Urinary bladder (tissue), 4 donors: Measurements from ENCODE around the gene ISM1. TPM values are rescaled to one million over a fixed set of nuclear protein-coding genes. Genes with fewer than 3 reads are reported as not detected.

ENCODE experiments used
- DNase-seq: peaks from one replicate; pipeline ENCODE4 v3.0.0-alpha.2; 2015; ENCODE audit errors: extremely low spot score
- H3K27ac ChIP-seq: one replicate; pipeline ENCODE4 v1.5.1; 2013; ENCODE audit warnings: low read depth, mild to moderate bottlenecking, moderate library complexity
- H3K36me3 ChIP-seq: one replicate; pipeline ENCODE4 v1.6.1; 2013; ENCODE audit warnings: mild to moderate bottlenecking, moderate library complexity; ENCODE audit not compliant: insufficient read depth
- H3K4me1 ChIP-seq: one replicate; pipeline ENCODE4 v1.6.1; 2013; ENCODE audit warnings: mild to moderate bottlenecking, moderate library complexity; ENCODE audit not compliant: insufficient read depth
- H3K4me3 ChIP-seq: one replicate; pipeline ENCODE4 v1.5.1; 2013; ENCODE audit warnings: low read depth, low read length
- WGBS: extraction: QIAGEN DNeasy Blood & Tissue Kit; methylation state at CpG from one replicate; pipeline ENCODE4 v1.1.7; 2013; 5-methylcytosine and 5-hydroxymethylcytosine counted together
- polyA plus RNA-seq: library from polyadenylated mRNA; stranded (reverse); fragments of 200-250 nt; gene quantifications from one replicate; pipeline ENCODE4 v1.2.3, GENCODE V29; 2013
- total RNA-seq: library from RNA; depleted of rRNA; stranded (reverse); fragments of >200 nt; gene quantifications from one replicate; pipeline ENCODE4 v1.2.3, GENCODE V29; 2014
- donor health status: healthy with polysubstance abuse.
- donor health status: healthy.

The ISM1 gene
- total and polyA plus RNA-seq, 2 donors = 1.4 to 1.8 TPM

GRCh38 chr20:13255356-13255755, 34.3 kb downstream of the ISM1 start:
- Histone ChIP-seq H3K27ac (no peak overlapping the region), H3K36me3 (no peaks in the 10 kb centered on the region), H3K4me1 (no peaks in the 10 kb centered on the region), H3K4me3 (no peak overlapping the region)
- 98% methylated on average over 1 of the region's 1 CpG for WGBS
- DNase-seq = no peak

- Histone ChIP-seq H3K36me3 (no peaks in the 10 kb centered on the region), H3K4me3 (no peak overlapping the region), H3K4me1 (no peaks in the 10 kb centered on the region), H3K27ac (no peak overlapping the region)
- 94% methylated on average over 3 of the region's 3 CpGs for WGBS
- no peak for DNase-seq
These were observed 35.5 kb downstream of the ISM1 start for GRCh38 chr20:13256606-13257005.

- Histone ChIP-seq H3K36me3 (no peaks in the 10 kb centered on the region), H3K4me3 (no peak overlapping the region), H3K27ac (no peak overlapping the region), H3K4me1 (no peaks in the 10 kb centered on the region)
- no peak for DNase-seq
- WGBS = 91% methylated on average over 3 of the region's 3 CpGs
These were observed 38.8 kb downstream of the ISM1 start for GRCh38 chr20:13259921-13260320.

GRCh38 chr20:13260650-13261279, 39.7 kb downstream of the ISM1 start:
- WGBS = 90% methylated on average over 7 of the region's 7 CpGs
- no peaks in the 10 kb centered on the region for H3K36me3 ChIP-seq
- DNase-seq = no peak
- no peak overlapping the region for H3K27ac ChIP-seq
- H3K4me1 ChIP-seq = no peaks in the 10 kb centered on the region
- no peak overlapping the region for H3K4me3 ChIP-seq

DNA sequence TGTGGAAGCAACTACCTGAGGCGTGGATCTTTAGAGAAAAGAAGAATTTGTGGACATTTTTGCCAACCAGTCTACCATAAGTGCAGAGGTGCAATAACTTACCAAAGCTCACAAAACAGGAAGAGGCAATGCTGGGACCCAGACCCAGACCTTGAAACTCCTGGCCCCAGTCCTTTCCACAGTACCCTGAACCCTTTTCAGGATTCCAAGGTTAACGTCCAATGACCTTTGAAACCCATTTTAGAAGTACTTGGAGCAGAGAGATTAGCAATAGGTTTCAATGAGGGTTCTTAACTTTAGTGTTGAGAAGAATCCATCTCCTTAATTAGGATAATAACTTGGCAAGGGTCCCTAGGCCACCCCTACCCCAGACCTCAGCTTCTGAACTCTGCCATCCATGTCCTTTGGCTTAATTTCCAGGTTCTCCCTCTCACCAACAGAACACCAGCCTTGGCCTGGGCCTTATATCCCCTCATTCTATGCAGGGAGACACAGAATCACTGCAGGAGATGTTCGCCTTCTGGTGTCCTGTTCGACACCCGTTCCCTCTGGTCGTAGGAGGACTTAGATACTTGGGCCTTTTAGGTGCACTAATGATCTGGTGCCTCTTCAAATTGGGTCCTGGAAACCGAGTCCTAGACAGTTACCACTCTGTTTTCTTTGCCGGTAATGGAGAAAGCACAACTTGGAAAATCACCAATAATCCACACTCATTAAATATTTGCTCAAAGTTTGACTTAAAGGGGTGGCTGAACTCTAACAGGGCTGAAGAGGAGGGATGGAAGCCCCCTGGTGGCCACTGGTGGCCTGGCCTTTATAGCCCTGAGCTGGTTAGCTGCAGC, 40.6 kb downstream of the ISM1 start:
- Histone ChIP-seq H3K4me3 (no peak overlapping the region), H3K27ac (no peak overlapping the region), H3K4me1 (no peaks in the 10 kb centered on the region), H3K36me3 (no peaks in the 10 kb centered on the region)
- no peak for DNase-seq
- WGBS = 89% methylated on average over 8 of the region's 8 CpGs

DNA sequence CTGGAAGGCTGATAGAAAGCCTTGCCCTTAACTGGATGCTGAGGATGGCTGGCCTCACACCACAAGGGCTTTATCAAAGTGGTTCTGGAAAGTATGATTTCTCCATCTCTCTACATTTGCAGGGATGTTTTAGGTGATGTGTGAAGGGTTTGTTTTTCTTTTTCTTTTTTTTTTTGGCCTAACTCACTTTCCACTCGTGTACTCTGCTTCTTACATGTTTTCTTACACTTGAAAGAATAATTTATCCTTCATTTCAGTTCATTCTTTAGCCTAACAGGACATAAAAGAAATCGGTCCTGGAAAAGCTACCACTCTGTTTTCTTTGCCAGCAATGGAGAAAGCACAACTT, 41.2 kb downstream of the ISM1 start:
- 61% methylated on average over 2 of the region's 2 CpGs for WGBS
- DNase-seq = no peak

DNA sequence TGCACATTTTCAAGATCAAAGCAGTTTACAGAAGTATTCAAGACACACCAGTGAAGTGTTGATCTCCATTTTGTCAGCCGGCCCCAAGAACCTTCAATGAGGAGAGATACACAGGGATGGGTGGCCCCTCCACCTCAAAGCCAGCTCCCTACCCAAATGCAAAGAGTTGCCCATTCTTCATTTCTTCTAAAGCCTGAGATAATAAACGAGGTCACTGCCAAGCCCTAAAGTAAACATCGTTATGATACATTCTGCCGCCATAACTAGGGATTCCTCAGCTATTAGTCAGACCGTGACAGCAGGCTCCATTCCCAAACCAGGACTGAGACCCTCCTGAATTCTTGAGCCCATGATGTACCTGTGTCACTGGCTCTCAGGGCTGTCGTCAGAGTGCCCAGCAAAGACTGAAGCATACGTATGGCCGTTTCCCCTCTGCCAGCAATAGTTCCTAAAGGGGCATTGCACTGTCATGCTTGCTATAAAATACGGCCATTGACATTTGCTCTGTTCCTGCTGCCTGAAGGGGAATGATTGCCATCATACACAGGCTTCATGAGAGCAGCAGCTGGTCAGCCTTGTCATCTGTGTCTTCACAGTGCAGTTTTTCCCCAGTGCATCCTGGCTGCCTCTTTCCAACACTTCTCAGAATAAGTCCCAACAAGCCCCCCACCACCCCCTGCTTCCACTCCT, 41.7 kb downstream of the ISM1 start:
- DNase-seq = no peak
- Histone ChIP-seq H3K4me3 (no peak overlapping the region), H3K4me1 (no peaks in the 10 kb centered on the region), H3K27ac (no peak overlapping the region), H3K36me3 (no peaks in the 10 kb centered on the region)
- 62% methylated on average over 9 of the region's 9 CpGs for WGBS

More for the DNA sequence above, 41.2 kb downstream of the ISM1 start:
- H3K4me3 ChIP-seq = no peak overlapping the region
- no peak overlapping the region for H3K27ac ChIP-seq
- H3K4me1 ChIP-seq = no peaks in the 10 kb centered on the region
- H3K36me3 ChIP-seq = no peaks in the 10 kb centered on the region

DNA sequence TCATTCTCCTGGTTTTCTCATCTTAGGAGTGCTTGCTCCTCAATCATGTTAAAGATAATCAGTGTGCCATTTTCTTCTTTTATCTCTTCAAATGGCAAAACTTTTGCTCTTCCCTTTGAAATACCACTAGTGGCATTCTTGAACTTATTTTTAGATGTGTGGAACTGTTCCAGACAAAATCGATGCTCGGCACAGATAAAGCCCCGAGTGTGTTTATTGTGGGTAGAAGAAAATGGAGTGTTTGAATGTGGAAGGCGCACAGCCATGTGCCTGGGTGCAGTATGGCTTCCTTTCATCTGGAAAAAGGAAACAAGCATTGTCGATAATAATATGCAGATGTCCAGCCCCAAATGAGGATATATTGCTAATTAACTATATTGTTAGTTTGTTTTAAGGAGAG, 42.4 kb downstream of the ISM1 start:
- no peak overlapping the region for H3K4me3 ChIP-seq
- H3K4me1 ChIP-seq = no peaks in the 10 kb centered on the region
- 61% methylated on average over 5 of the region's 5 CpGs for WGBS
- no peak overlapping the region for H3K27ac ChIP-seq
- DNase-seq = no peak
- no peaks in the 10 kb centered on the region for H3K36me3 ChIP-seq

DNA sequence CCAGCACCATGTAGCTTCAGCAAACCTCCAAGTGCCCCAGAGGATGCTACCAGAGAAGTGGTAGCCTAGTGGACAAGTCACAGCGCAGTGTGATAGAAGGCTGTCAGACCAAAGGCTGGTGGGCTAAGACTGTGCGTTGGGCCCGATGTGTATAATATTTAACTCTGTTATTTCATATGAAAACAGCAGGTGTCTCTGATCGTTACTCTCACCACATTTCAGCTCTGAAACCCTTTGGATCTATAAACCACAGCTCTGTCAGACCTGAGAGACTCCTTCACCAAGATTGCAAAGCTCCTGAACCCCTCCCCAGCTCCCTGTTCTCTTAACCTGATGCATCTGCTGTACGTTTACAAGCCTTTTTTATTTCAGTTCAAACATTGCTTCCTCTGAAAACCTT, 43.8 kb downstream of the ISM1 start:
- DNase-seq = no peak
- Histone ChIP-seq H3K4me1 (no peaks in the 10 kb centered on the region), H3K27ac (no peak overlapping the region), H3K4me3 (no peak overlapping the region), H3K36me3 (no peaks in the 10 kb centered on the region)
- WGBS = 87% methylated on average over 5 of the region's 5 CpGs

- H3K4me1 ChIP-seq = no peaks in the 10 kb centered on the region
- WGBS = 95% methylated on average over 4 of the region's 4 CpGs
- no peak for DNase-seq
- H3K4me3 ChIP-seq = no peak overlapping the region
- H3K27ac ChIP-seq = no peak overlapping the region
- no peaks in the 10 kb centered on the region for H3K36me3 ChIP-seq
These were observed 44.9 kb downstream of the ISM1 start for GRCh38 chr20:13265941-13266340.

GRCh38 chr20:13267231-13267630, 46.2 kb downstream of the ISM1 start:
- H3K27ac ChIP-seq = no peak overlapping the region
- 75% methylated on average over 7 of the region's 7 CpGs for WGBS
- H3K36me3 ChIP-seq = no peaks in the 10 kb centered on the region
- H3K4me3 ChIP-seq = no peak overlapping the region
- H3K4me1 ChIP-seq = no peaks in the 10 kb centered on the region
- DNase-seq = no peak

- no peak overlapping the region for H3K27ac ChIP-seq
- no peak overlapping the region for H3K4me3 ChIP-seq
- DNase-seq = no peak
- H3K36me3 ChIP-seq = no peaks in the 10 kb centered on the region
- WGBS = 77% methylated on average over 2 of the region's 2 CpGs
- no peaks in the 10 kb centered on the region for H3K4me1 ChIP-seq
These were observed 47.9 kb downstream of the ISM1 start for GRCh38 chr20:13268953-13269352.

DNA sequence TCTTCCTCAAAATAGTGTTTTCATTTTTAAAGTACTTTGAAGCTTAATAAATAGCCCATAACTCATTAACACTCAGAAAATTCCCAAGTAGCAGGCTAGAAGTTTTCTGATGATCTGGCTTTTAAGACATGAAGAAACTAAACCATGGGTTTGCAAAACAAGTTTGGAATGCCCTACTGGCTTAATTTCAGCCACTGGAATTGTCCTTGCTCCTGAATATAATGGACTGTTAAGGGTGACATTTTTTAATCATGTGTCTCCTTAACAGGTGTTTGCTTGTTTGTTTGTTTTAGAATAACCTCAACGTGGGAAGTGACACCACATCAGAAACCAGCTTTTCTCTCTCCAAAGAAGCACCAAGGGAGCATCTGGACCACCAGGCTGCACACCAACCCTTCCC, 49.1 kb downstream of the ISM1 start:
- no peaks in the 10 kb centered on the region for H3K4me1 ChIP-seq
- no peak for DNase-seq
- no peak overlapping the region for H3K27ac ChIP-seq
- H3K4me3 ChIP-seq = no peak overlapping the region
- H3K36me3 ChIP-seq = no peaks in the 10 kb centered on the region
- 58% methylated on average over 1 of the region's 1 CpG for WGBS

GRCh38 chr20:13271098-13271497, 50.0 kb downstream of the ISM1 start:
- Histone ChIP-seq H3K36me3 (no peaks in the 10 kb centered on the region), H3K27ac (no peak overlapping the region), H3K4me3 (no peak overlapping the region), H3K4me1 (no peaks in the 10 kb centered on the region)
- WGBS = 83% methylated on average over 3 of the region's 3 CpGs
- DNase-seq = no peak
